RCC 7860 (cell line): ENCODE results near the gene SP3.

Experiments
- DNase-seq: peaks from one replicate; pipeline ENCODE4 v3.0.0-alpha.2; 2015; ENCODE audit warnings: low spot score
- FAIRE-seq: peaks from 2 replicates; lab custom pipeline; 2012; peaks lifted over from hg19 to GRCh38; lab: Jason Lieb, UNC

Gene SP3

DNA sequence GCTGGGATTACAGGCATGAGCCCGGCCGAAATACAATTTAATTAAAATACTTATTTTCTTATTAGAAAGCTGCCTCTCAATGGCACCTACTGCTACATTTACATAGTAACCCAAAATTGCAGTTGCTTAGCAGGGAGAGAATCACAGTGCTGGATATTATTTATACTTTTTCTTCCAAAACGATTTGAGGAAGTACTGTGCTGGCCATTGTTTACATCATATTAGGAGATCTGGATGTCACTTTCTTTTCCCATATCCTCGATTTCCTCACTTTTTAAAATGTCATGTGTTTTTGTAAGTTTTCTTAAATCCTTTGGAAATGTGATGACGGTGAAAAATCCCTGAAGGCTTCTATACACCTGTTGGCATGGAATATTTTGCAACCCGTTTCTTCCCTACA, 3.4 kb upstream of the SP3 start:
- FAIRE-seq (no peak), DNase-seq (no peak)

DNA sequence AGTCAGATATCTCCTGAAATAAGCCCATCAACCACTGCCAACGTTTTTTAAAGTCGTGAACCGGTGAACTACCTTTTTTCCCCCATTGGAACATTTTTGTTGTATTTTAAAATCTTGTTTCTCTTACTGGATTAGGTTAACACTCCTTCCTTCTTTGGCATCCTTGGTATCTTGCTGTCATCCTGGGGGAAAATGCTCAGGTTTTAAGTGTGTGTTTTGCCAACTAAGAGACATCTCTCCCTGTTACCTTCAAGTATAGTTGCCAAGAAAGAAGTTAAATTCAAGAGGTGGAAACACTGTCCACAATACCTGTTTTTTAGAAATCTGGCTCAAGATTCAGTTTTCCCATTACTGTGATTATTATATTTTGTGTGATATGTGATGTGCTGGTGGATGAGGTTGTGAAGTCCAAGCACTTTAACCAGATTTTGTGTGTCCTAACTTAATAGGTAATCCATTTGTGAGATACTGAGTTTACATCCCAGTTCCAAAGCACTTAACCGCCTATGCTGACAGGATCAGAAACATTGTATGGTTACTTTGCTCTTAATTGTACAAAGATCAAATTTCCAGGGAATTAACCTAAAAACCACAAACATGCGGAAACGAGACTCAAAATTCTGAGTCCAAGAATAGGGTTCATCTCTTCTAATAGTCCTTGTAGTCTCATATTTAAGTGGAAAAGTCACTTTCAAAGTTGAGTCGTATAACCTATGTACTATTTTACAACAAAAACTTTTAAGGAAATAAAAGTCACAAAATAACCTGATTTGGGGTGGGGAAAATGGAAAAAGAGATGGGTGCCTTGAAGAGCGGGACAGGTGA, 1.3 kb upstream of the SP3 start:
- peak; percentile 65 for DNase-seq
- peak; percentile 95 for FAIRE-seq

DNA sequence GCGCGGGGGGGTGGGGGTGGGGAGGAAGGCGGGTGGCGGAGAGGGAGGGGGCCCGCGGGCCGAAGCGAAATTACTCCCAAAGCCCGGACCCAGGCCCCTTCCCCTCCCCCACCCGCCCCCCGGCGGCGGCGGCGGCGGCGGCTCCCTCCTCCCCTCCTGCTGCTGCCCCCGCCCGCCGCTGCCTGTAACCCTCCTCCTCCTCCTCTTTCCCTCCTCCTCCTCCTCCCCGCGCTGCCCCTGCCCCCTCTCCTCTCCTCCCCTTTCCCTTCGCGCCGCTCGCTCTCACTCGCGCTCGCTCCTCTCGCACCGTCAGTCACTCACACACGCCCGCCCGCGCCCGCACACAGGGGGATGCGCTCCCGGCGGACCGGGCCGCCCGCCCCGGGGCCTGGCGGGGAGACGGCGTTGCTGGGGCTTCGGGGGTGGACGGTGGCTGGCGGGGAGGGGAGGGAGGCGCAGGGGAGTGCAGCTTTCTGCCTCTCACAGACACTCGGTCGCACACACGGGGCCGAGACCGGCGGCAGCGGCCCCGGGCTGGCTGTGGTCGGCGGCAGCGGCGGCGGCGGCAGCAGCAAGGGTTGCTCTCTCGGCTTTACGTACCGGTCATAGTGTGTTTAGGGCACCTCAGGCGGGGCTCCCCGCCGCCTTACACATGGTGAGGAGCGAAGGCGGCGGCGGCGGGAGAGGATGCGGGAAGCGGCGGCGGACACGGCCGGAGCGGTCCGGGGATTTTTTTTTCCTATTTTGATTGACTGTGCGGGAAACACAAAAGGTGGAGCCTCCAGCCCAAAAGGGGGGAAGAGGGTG, 405 bp downstream of the SP3 start:
- FAIRE-seq = no peak
- peak; percentile 82 for DNase-seq

DNA sequence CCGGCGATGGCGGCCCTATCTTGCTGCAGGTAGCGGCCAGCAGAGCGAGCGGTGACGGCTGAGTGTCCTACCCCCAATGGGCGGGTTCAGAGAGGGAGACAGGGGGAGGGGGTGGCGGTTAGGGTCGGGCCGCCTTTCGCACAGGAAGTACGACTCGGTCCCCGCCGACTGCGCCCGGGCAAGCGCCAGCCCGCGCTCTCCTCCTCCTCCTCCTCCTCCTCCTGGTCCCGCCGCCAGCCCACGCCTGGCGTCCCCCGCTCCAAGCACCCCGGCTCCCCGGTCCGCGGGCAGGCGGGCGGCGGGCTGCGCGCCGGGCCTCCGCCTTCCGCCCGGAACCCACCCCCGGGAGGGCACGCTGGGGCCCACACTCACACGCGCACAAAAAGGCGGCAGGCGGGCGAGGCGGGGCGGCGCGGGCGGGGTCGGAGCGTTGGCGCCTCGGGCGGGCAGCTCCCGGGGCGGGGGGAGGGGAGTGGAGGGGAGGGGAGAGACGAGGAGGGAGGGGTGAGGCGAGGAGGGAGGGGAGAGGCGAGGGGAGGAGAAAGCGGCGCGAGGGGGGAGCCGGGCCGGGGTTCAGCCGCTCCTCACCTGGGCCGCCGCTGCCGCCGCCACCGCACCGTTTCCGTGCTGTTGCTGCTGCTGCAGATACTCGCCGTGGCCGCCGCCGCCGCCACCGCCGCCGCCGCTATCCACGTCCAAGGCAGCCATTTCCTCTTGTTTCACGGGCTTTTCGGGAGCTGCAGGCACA, 1.2 kb downstream of the SP3 start:
- DNase-seq (peak; percentile 84), FAIRE-seq (no peak)

DNA sequence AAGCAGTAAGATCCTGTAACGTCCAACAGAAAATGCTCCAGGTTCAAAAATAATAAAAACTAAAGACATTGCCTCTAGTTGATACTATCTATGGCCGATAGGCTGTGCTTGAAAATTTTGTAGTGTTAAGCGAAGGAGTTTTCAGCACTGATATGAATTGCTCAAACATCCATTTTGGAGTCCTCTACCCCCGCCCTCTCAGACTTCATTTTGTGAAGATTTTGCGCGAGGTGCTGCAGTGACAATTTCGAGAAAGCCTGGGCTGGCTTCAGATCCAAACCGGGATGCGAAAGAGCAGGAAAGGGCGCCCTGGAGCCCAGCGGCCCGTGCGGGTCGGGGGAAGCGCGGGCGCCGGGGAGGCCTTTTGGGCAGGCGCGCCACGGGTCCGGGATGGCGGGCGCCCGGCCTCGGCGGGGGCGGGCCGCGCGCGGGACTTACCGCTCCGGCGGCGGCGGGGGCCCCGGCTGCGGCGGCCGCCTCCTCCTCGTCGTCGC, 1.8 kb downstream of the SP3 start:
- DNase-seq (peak; percentile 47), FAIRE-seq (peak; percentile 23)

DNA sequence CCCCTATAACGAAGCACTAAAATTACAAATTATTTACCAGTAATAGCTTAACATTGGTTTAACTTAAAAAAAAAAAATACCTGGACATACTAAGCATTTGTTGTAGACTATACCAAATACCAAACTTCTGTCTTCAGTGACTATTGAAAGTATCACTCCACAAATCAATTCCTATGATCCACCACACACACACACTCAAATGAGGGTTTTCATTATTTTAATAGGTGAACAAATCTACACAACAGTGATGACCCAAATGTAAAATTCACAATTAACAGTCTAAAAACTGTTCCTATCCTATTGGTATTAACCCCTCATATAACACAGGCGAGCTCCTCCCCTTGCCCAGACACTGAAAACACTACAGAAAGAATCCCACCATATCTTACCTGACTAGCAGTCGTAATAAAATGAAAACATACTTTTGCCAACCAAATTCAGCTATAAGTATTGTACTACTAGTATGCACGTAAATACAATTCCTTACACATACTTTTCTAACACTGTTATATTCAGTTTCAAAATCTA, 2.5 kb downstream of the SP3 start:
- DNase-seq = no peak
- FAIRE-seq = peak; percentile 52

DNA sequence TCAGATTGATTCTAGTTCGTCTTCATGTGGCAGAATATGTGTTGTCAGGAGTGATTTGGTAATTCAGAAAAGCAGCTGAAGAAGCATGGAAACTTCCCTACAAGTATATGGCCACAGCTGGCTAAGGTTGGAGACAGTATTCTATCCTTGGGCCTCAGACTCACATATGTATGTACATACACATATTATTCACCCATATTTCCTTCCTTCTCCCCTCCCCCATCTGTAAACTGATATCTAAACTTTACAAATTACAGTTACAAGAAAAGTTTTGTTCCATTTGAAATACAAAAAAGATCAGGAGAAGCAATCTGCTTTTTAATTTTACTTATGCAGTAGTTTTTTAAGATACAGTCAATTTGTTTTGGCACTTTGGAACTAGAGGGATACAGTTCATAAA, 3.1 kb downstream of the SP3 start:
- FAIRE-seq (no peak), DNase-seq (no peak)

DNA sequence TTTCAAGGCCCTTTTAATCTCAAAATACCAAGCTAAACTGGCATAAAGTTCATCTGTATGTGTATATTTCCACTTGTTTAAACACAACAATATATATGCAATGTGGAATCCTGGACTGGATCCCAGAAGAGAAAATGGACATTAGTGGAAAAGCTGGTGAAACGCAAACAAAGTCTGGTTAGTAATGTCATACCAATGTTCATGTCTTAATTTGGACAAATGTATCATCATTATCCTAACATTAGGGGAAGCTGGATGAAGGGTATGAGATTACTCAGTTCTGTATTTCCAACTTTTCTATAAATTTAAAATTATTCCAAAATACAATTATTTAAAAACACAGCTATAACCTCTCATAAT, 3.8 kb downstream of the SP3 start:
- FAIRE-seq (peak; percentile 50), DNase-seq (no peak)

DNA sequence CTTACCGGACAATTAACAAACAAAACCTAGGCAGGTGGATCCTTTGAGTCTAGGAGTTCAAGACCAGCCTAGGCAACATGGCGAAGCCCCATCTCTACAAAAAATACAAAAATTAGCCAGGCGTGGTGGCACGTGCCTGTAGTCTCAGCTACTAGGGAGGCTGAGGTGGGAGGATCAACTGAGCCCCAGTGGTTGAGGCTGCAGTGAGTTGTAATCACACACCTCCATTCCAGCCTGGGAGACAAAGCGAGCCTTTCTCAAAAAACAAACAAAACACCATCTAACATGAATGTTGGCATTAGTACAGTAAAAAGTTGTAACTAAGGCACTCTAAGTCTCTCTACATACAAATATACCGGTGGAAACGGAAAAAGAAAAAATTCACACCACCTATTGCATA, 5.3 kb downstream of the SP3 start:
- DNase-seq (no peak), FAIRE-seq (no peak)

DNA sequence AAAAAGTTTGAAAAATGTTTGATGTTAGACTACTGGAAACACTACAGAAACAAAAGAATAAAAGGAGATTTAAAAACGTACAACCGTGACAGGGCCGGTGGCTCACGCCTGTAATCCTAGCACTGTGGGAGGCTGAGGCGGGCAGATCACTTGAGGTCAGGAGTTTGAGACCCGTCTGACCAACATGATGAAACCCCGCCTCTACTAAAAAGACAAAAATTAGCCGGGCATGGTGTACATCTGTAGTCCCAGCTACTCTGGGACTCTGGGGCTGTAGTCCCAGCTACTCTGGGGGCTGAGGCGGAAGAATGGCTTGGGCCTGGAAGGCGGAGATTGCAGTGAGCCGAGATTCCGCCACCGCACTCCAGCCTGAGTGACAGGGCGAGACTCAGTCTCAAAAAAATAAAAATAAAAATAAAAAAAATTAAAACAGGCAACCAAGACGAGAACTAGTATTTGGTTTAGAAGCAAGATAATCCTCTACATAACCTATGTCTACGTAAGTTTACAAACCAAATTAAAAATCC, 5.8 kb downstream of the SP3 start:
- DNase-seq (no peak), FAIRE-seq (no peak)

DNA sequence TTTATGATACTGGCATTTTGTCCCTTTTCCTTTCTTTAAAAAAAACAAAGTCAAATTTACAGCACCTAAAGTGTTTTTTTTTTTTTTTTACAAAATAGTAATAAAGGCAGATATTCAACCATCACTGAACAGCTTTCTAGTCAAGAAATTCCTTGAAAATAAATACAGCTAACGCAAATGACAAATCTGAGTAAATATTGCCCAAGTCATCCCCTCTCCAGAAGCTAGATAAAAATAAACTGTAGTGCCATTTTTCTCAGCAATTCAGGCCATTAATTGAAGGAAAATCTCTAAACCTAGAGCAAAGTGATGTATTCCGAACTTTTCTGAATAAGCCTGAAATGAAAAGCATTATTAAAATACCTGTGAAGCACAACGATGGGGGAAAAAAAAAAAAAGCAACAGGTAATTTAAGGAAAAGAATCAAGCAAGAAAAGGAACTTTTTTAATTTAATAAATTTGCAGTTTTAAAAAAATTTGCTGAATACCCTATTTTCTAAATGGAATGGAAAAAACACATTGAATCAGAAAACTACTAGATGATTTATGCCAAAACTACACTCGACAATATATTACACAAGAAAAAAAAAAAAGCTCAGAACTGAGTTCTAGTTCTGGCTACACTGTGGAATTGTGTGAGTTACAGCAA, 6.9 kb downstream of the SP3 start:
- FAIRE-seq (peak; percentile 29), DNase-seq (no peak)

DNA sequence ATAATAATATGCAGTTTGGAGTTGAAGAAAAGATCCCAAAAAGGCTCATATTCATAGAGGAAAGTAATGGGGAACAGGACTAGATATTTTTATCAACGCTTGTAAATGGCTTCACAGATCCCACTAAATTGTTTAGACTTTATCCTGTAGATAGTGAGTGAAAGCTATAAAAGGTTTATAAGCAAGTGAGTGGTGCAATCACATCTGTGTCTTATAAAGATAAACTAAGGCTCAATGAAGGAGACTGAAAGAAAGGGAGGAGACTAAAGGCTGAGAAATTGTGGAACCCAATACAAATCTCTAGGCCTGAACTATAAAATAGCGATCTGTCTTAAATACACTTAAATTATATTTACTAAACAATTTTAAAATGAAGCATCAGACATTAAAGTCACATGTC, 7.7 kb downstream of the SP3 start:
- DNase-seq (no peak), FAIRE-seq (no peak)

DNA sequence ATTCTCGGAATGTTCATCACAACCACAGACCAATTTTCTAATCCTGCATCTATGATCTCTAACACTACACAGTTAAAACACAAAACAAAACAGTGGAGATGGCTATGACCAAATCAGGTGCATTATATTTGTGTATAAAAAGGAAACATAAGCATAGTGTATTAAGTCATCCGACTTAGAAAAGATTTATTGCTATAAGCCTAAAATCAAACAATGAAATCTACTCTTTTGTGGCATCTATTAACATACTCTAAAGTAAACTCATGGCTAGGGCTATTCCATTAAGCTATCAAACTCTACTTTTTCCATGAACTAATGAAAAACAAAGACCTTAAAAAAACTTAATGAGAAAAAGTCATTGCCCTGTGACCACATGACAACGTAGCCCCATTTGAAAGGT, 8.7 kb downstream of the SP3 start:
- no peak for DNase-seq
- no peak for FAIRE-seq

DNA sequence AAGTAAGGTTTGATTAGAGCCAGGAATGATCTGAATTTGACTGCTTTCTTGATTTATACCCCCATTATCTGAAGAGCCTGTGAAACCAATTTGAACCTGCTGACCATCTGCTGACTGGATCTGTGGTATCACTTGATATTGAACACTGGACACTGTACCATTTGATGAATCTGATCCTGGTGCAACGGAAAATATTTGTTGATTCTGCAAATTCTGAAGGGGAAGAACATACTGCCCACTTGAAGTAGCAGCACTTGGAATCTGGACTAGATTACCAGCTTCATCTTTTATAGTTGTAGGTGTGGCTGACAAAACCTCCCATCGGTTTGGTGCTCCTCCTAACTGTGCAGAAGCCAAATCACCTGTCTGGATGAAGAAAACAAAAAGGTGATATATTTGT, 9.3 kb downstream of the SP3 start:
- FAIRE-seq (no peak), DNase-seq (no peak)

DNA sequence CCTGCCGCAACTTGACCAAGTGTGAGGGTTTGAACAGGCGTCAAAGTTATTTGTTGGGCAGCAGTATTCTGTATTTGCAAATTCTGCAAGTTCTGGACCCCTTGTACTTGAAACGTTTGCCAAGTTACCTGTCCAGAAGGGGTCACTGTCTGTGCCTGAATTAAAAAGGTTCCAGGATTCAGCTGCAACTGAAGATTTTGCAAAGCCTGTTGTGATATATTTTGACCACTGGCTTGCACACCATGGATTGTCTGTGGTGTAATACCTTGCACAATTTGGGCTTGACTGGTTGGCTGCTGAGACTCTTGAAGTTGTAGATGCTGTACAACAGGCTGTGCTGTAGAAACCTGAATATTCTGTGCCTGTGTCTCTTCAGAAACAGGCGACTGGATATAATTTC, 10.2 kb downstream of the SP3 start:
- DNase-seq = no peak
- FAIRE-seq = no peak

DNA sequence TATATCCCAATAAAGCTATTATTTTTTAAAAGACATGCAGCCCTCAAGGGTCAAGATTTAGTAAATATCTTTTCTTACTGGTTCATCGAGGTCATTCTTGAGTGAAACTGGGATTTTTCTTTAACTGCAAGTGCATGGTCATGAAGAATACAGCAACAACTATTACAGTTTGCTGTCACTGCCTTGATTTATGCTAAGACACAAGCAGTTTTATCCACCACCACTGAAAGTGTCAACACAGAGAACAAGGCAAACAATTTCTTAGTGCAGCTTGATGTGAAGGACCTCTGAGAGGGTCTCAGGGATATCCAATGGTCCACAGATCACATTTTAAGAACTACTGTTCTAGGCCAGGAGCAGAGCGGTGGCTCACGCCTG, 12.1 kb downstream of the SP3 start:
- no peak for FAIRE-seq

DNA sequence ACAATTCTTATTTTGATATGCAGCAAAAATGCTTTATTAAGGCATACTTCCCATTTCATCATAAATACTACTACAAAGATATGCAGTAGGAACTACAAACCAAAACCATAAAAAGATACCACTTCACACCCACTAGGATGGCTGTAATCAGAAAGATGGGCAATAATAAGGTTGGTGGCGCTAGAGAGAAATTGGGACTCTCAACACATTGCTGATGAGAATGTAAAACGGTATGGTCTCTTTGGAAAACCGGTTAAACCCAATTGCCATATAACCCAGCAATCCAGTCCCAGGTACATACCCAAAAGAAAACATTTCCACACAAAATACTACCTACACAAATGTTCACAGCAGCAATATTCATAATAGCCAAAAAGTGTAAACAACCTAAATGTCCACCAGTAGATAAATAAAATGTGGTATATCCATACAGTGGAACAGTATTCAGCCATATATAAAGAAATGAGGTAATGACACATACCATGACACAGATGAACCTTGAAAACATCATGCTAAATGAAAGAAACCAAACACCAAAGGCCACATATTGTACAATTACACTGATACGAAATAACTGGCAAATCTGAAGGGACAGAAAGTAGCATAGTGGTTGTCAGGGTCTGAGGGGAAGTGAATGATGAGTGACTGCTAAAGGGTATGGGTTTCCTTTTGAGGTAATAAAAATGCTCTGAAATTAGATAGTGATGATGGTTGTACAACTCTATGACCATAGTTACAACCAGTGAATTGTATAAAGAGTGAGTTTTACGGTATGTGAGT, 12.7 kb downstream of the SP3 start:
- no peak for FAIRE-seq
- no peak for DNase-seq

More for the DNA sequence above, 12.1 kb downstream of the SP3 start:
- DNase-seq = no peak

DNA sequence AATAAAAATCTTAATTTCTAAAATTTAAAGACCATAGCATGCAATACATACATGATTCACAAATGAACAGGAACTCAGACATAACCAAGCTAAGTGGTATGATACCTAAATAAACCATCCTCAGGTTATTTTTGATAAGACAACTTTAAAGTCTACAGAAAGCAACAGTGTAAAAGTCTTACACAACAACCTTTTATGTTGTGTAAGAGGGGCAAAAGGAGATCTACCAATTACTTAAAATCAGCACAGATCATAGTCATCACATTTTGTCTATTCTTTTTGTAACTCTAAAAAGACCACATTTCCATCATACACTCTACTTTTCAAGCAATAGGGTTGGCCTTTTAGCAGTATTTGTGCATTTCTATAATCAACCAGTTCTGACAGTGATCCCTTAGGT, 16.3 kb downstream of the SP3 start:
- no peak for DNase-seq
- FAIRE-seq = no peak

DNA sequence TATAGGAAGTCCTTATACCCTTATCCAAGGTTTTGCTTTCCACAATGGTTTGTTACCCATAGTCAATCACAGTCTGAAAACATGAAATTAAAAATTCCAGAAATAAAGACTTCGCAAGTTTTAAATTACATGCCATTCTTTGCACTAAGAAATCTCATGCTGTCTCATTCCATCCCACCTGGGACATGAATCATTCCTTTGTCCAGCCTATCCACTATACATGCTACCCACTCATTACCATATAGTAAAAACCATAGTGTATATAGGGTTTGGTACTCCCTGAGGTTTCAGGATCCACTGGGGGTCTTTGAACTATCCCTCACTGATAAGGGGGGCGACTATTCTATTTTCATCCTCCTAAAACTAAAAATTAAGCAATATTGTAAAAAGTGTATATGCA, 17.0 kb downstream of the SP3 start:
- no peak for FAIRE-seq

DNA sequence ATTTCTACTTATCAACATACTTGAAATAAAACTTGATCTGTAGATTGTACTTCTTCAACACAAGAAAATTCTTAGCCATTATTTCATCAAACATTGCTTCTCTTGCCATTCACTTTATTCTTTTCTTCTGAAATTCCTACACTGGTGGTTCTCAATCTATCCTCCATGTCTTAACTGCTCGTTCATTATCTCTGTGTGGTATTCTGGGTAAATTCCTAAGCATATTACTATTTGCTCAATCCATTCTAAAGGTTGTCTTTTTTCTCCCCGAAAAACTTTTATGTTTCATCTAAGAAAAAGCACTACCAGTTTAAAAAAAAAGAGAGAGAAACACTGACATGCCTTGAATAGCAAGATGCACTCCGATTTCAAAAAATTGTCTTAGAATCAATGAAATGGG, 18.0 kb downstream of the SP3 start:
- DNase-seq (no peak), FAIRE-seq (no peak)

More for the DNA sequence above, 17.0 kb downstream of the SP3 start:
- no peak for DNase-seq
